Measurements from ENCODE around the gene CTDSPL.

The CTDSPL gene

GRCh38 chr3:37941608-37942508 is 80.2 kb downstream of the CTDSPL start:
- DNase-seq (ENCODE audit: low read depth in 4 of 4, low spot score in 1 of 4): no peak

GRCh38 chr3:37942646-37943045 is 81.0 kb downstream of the CTDSPL start:
- DNase-seq (ENCODE audit: low read depth in 4 of 4, low spot score in 1 of 4): no peak

GRCh38 chr3:37943126-37943525 is 81.4 kb downstream of the CTDSPL start:
- no peak for DNase-seq (ENCODE audit: low read depth in 4 of 4, low spot score in 1 of 4)

- no peak for DNase-seq (ENCODE audit: low read depth in 4 of 4, low spot score in 1 of 4)
Measured at GRCh38 chr3:37943631-37944314, 82.1 kb downstream of the CTDSPL start.

GRCh38 chr3:37944391-37944842 is 82.7 kb downstream of the CTDSPL start:
- no peak for DNase-seq (ENCODE audit: low read depth in 4 of 4, low spot score in 1 of 4)

DNA sequence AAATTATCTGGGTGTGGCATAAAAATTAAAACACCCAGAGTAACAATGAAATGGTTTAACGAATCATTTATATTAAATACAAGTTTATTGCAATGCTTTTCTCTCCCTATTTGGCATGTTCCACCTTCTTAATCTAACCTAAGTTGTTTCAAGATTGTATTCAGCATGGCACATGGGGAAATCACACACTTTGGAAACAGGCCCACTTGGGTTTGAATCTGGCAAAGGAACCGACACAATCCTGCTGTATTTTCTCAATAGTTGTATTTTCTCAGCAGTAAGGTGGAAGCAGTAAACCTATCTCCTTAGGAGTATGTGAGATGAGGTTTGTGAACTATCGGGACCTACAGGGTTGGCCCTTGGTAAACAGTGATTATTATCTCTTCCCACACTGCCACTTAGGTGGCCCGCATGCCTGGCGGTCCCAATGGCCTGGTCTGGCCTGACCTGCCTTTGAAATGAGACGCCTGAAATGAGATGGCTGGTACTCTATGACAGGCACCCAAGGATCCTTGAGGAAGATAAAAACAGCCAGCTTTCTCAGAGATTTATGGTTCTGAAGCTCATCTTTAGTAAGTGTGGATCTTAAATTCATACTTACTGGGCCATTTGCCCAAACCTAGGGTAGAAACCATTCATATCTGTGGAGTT is 83.6 kb downstream of the CTDSPL start:
- DNase-seq (ENCODE audit: low read depth in 4 of 4, low spot score in 1 of 4): no peak

DNA sequence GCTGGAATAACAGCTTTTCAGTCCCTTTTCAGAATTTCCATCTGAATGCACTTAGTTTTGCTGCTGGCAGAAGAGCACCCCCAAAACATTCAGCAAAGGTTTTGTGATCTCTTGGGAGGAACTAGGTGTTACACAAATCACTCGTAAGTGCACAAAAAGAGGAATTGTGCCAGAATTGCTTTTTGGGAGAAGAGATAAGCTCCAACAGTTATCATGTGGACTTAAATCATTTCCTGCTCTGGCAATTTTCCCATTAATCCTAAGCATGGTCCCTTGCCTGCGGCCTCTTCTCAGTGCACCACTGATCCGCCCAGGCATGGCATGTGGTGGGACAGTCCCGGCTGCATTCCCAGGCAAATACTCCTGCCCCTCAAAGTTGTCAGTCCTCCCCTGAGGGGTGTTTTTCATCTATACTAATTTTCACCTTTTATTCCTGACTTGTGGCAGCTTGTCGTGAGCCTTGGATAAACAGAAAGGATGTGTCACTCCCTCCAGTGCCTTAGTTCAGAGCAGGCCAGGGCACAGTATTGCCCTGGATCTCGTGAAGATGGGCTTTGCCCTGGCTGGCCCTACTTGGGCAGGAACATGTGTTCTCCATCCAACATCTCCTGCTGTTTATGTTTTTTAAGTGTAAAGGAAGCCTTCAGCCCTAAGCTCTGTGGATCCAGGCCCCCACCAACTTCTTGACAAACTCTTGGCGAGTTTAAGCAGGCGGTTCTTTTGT is 84.3 kb downstream of the CTDSPL start:
- no peak for DNase-seq (ENCODE audit: low read depth in 4 of 4, low spot score in 1 of 4)

DNA sequence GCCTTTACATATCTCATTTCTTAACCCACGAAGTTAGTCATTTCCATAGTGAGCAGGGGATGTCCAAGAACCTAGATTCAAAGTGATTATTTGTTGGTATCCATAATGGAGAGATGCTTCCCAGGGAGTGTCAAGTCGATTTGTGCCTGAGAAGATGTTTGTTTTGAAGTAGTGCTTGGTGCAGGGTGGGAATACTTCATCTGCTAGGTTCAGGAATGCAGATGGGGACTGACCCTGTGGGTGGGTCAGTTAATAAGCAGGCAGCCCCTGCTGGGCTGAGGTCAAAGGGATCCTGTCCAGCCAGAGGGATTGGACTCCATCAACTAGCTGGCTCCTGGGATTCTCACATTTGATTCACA is 84.8 kb downstream of the CTDSPL start:
- DNase-seq (ENCODE audit: low read depth in 4 of 4, low spot score in 1 of 4): no peak

- DNase-seq (ENCODE audit: low read depth in 4 of 4, low spot score in 1 of 4): no peak
Measured at GRCh38 chr3:37949866-37950265, 88.2 kb downstream of the CTDSPL start.

DNA sequence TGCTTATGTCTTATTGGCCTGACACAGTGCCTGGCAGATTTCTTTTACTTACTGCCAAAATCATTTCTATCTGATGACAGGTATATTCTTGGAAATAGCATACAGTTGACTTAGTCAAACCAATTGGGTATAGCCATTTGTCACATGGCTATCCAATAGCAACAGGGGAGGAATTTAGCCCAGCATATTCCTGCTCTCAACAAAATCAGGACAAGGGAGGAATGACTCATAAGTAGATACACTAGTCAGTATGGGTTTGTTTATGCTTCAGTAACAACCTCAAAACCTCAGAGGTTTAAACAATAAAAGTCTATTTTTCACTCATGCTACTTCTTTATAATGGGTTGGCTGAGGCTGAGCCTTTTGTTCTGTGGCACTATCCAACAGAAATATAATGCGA is 90.9 kb downstream of the CTDSPL start:
- DNase-seq (ENCODE audit: low read depth in 4 of 4, low spot score in 1 of 4): no peak

GRCh38 chr3:37953226-37953625 is 91.5 kb downstream of the CTDSPL start:
- no peak for DNase-seq (ENCODE audit: low read depth in 4 of 4, low spot score in 1 of 4)

DNA sequence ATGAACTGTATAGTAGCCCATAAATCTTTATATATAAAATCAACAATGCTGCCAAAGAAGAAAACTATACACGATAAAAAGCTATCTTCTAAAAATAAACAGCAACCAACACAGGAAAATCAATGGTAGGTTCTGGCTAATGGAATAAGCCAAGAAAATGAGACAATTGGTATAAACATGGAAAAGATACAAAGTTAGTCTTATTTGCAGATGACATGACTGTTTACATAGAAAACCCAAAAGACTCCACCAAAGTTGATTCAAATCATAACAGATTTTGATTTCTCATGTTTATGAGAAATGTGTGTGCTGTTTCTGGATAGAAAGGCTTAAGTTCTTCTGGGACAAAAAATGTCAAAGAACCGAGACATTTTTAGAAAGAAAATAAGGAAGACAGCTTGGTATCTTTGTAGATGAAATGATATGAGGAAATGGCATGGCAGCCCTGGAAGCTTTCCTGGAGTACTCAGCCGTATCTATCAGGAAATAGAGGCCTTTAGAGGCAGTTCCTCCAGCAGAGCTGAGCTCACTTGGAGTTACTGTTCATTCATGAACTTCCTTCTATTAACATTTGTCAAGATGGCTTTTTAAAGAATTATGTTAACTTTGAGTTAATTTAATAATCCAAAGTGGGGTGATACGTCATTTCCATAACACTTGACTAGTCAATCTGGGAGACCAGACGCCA is 92.2 kb downstream of the CTDSPL start:
- DNase-seq (ENCODE audit: low read depth in 4 of 4, low spot score in 1 of 4): no peak

DNA sequence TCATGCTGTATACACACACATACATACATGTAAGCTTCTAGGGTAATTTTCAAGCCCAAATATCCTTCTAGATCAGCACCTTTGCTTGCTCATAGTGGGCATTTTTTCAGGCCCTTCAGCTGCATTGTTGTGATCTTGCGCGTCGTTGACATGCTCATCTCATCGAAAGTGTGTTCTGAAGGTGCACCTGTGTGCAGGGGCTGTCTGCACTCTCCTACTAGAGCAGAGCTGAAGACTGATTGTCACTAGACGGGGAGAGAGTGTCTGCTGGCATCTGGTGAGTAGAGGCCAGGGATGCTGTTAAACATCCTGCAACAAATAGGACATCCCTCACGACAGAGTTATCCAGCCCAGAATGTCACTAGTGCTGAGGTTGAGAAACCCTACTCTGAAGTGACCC is 93.2 kb downstream of the CTDSPL start:
- no peak for DNase-seq (ENCODE audit: low read depth in 4 of 4, low spot score in 1 of 4)

DNA sequence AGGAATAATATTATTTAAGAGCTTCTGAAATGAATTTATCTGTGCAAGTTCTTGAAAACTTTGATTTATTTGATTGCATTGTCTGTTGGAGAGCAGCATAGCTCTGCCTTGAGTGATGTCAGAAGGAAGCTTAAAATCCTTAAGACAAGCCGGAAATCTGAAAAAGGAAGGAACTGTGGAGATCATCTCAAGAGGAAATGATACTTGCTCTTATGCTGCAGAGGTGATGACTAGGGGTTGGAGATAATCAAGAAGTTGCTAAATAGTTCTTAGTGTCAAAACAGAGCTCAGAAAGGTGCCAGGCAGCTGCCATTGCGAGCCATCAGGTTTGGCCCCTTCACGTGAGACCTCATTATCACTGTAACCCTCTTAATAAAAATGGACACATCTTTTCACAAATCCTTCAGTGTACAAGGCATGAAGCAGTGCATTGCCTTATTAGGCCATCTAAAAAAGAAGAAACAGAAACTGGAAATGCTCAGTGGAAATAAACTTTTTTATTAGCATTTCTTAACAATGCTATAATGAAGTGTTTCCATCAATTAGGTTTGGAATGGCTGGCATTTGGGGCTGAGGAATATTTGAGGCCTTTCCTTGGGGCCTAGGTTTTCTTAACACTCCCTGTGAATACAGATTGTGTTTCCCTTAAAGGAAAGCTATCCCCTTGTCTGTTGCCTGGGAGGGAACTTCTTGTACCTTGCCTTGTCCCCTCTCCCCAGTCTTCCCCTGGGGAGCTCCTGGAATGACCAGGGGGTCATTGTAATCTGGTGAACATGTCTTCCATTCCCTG is 94.4 kb downstream of the CTDSPL start:
- no peak for DNase-seq (ENCODE audit: low read depth in 4 of 4, low spot score in 1 of 4)

- DNase-seq (ENCODE audit: low read depth in 4 of 4, low spot score in 1 of 4): no peak
Measured at GRCh38 chr3:37956723-37957538, 95.3 kb downstream of the CTDSPL start.

DNA sequence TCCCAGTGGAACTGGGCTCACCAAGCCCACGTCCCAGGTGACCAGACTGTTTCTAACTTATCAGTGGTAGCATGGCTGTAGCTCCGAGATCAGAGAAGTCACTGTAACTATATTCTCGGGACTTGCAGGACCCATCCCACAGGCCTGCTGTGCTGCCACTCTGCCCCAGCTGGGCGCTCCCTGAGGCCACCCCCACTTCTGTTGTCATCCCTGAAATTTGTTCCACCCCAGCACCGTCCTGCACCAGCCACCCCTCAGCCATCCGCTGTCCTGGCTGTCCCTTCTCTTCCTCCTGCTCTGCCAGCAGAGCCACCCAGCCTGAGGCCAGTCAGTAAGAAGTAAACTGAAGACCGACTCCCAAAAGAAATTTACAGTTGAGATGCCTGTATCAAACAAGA is 95.9 kb downstream of the CTDSPL start:
- DNase-seq (ENCODE audit: low read depth in 4 of 4, low spot score in 1 of 4): no peak

DNA sequence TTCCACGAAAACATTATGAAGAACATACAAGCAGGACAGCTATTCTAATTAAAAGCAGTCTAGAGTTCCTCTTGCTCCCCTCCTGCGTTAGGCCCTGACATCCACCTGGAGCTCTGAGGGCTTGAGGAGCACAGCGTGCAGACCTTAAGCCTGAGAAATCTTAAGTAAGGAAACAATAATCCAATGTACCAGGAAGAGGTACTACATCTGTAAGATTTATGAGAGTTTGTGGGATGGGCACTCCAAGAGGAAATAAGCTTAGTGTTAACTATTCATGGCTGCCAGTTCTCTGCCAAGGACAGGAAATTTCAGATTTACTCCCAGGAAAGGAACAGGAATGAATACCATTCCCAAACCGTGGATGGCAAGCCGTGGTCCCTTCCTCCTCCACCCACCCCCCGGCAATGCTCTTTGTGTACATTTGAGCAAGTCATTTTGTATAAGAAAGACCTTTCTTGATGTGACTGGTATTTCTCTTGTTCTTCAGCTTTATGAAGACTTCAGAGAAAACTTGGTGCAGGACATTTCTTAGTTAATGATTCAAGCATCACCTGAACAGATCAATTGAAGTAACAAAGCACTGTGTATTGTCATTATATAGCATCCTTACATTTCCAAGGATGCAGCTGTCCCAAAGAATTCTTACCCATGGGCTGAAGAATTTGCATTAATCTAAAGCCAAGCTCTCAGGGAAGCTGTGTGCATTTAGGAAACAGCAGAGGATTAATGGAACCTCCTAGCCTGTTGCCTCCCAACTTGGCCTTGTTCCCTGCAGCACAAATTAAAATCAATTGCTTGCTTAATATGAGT is 100.1 kb downstream of the CTDSPL start:
- DNase-seq (ENCODE audit: low read depth in 4 of 4, low spot score in 1 of 4): no peak

DNA sequence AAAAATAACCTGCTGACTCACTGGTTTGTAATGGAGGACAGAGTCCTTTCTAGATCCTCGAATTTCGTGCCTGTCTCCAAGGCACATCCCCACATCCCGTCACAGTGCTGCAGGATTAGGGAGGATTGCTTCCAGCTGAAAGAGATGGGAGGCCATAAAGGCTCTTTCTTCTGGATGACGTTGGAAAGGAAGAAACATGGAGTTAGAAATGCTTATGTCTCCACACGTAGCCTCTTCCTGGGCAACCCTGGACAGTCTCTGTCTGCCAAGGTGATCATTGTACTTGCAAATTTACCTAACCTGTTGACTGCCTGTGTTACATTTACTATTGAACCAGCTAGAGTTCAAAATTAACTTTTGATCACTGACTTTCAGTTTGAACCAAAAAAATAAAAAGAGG is 101.3 kb downstream of the CTDSPL start:
- no peak for DNase-seq (ENCODE audit: low read depth in 4 of 4, low spot score in 1 of 4)

Data from stimulated activated CD4-positive, alpha-beta T cell treated with anti-CD3 and anti-CD28 coated beads, Interleukin-1b, Interleukin-23, amount 100 ng/mL, for 24 hours (primary cell).